Stimulated activated CD4-positive, alpha-beta T cell treated with anti-CD3 and anti-CD28 coated beads, Interleukin-15, amount 100 ng/mL, for 1 hour (primary cell): Measurements from ENCODE around the gene KCNMA1.

Source experiments
- DNase-seq, 2 donors: peaks; one replicate each; pipeline ENCODE4 v3.0.0-alpha.2; 2020; ENCODE audit warnings: low read depth in 1 of 2, low spot score in 1 of 2

Gene KCNMA1

DNA sequence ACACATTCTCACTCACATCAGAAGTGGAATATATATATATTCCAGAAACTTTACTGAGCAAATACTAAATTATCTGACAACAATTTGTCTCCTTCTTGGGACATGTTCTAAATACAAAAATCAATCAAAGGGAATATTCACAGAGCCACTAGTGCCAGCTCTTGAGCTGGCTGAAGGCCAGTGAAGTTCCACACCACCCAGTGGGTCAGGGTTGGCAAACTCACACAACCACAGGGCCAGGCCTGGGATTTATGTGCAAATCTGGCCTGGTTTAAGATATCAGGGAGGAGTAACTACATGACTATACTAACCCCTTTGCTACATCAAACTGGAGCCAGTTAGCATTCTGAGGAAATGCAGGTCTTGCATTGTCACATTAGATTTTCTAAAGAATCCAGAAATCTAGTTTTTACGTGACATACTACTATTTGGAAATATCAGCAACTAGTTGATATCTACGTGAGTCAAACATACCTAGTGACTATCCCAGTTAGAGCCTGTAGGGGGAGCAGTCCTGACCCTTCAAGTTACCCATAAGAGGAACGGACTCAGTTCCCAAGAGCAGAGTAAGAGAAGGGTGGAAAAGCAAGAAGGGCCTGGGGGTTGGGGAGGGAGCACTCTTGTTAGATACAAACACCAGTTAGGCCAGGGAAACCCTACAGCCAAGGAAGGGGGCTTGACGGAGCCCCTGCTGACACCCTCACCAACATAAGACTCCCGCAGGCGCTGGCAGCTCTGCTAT, 600.4 kb downstream of the KCNMA1 start:
- no peak for DNase-seq

DNA sequence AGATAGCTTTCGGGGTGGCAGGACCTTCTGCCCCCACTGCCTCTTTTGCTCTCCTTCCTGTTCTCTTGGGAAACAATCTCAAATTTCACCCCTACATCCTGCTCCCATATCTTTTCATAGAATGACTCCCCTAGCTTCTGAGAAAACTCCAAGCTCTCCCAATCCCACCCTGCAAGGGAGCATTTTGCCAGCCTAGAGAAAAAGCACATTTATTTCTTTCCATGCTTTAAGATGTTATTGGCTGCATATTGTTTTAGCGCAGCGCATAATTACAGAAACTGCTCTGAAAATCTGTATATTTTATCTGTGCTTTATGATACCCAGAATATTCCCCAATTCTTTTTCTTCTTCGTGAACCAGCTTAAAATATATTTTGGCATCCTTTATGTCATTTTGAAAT, 601.3 kb downstream of the KCNMA1 start:
- no peak for DNase-seq

DNA sequence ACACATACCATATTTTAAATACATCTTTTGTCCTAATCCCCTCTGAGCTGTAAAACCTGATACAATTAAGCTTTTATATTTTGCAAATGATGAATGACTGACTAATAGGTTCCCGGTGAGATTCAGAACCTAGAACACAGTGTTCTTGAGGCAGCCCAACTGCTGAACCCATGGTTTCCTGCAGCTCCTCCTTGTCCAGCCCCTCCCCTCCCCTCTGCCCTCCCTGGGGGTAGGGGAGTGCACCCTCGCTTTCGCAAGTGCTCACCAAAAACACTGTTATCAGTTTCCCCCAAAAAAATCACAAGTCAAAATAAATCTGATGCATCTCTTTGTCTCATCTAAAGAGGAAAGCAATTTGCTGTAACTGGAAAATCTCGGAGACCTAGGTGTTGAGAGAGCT, 602.8 kb downstream of the KCNMA1 start:
- DNase-seq: no peak

DNA sequence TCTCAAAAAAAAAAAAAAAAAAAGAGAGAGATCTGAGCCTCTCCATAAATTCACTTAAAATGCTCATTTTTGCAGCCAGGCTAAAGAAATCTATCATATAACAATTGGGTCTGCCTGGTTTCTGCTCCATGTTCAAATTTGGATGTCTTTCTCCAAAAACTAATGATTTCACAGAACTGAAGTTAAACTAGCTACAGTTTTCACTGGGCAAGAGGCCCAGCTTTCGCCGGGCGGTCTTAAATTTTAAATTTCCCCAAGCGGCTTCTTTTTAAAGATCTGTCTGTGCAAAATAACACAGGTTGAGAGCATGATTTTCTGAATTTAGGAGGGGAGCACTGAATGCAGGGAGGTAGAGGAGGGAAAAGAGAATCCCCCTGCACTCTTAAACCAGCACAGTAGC, 603.4 kb downstream of the KCNMA1 start:
- no peak for DNase-seq

DNA sequence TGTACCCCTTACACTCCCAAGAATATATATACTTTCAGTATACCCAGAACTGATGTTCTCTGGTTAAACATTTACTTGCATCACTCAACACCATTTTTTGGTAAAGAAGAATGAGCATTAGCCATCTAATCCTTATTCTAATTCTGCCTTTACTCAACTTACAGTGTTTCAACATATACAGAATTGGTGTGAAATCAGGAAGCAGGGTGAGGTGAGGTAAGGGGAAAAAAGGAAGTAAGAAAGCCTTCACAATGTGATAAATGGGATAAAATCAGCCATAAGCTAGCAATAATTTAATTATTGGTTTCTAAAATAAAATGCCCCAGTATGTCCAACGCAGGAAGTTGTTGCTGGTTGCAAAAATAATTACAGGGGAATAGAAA, 605.4 kb downstream of the KCNMA1 start:
- DNase-seq: no peak

DNA sequence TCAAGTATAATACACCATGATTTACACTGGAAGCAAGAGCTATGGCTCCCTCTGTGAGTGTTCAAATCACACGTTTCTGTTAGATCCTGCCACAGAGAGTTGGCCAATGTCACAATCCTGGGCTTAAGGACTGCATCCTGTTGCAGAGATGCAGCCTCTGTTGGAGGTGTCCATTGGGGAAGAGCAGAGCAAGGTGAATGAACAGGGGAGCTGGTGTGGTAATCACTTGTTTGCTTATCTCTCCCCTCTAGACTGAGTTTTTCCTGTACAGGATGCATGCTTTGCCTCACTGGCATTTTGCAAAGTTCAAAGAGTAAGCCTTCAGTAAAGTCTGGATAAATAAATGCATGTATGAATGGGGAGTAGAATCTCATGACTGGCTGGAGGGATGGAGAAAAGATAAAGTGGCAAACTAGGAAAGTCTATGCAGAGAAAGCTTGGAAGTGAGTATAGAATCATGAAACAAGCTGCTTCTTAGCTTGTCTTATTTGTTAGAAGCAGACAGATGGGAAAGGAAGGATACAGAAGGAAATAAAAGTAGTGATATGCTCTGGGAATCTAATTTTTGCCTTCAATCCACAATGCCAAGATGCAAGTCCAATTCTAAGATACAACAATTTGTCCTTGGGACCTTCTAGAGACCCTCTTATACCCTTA, 605.9 kb downstream of the KCNMA1 start:
- no peak for DNase-seq

DNA sequence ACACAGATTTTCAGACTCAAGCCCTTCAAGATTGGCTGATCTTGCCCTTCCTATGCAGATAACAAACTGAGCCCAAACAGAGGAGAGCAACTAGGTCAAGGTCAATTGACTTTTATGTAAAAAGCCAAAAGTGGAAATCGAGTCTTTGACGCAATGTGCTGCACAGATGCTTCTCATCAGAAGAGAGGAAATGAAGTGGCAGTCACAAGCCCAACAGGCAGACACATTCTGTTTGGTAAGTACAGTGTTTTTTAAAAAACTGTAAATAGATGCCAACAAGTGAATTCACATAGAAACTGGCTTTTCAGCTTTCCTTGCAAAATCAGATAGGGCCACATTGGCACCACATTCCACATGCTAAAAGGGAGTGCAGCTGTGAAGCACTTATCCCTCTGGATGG, 606.6 kb downstream of the KCNMA1 start:
- no peak for DNase-seq

DNA sequence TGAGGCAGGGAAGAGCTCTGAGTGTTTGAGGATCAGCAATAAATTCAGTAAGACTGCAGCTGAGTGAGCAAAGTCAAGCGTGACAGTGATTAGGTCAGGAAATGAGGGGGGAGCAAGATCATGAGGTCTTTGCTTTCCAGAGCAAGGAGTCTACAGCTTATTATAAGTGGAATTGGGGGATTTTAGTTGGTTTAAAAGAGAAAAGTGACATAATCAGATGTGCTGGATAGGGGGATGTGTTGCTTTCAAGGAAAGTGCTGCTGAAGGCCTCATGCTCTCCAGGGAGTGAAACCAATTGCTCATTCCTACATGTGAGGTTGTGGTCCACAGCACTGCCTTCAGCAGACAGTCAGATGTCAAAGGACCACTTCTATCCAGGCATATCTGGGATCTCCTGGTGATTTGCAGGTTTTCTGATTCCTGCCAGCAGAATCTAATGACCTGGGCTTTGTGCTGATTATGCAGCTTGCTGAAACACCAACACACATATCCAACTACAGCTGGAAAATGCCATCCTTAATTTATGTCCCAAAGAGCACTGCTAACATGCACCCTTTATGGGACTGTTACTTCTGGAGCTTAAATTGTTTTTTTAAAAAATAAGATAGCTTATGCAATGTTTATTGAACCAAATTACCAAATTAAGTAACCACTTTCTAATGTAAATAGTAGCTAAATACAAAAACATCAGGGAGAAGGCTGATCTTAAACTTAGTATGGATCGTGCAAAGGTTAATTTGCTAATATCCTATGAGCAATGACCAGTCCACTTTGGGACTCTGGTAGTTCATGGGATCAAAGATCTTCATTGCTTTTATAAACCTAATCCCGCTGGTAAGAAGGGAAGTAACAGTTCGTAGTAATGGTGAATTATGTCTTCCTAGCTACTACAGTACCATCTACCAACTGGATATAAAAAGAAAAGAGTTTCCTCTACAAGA, 607.6 kb downstream of the KCNMA1 start:
- no peak for DNase-seq

DNA sequence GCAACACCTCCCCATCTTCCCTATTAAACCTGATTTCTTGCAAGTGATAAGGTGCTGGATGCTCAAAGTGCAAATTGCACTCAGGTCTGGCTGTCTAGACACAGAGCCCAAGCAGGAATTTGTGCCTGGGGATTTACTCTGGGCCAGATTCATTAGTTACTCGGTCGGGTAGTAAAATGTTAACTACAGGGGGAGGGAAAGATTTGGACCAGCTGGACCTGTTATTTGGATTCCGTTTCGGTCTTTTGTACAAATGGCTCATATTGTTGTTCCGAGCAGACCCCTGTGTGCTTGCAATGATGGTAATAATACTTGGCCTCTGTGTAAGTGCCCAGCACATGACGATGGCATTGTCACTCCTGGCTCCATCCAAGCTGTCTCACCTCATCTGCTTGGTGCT, 609.6 kb downstream of the KCNMA1 start:
- no peak for DNase-seq

DNA sequence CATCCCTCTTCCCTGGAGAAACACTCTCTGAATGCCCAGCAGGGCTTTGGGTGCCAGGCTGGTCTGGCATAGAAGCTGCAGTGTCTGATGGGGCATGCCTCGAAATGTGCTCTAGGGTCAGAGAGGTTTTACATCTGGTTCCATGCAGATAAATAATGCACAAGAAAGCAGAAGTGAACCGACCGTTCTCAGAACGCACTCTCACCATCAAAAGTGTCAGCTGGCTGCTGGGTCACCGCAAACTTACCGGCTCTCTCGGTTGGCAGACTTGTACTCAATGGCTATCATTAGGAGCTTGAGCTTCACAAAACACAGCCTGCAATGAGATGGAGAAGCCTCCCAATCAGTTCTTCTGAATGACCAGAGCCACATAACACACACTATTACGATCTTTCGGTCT, 610.0 kb downstream of the KCNMA1 start:
- DNase-seq: no peak

DNA sequence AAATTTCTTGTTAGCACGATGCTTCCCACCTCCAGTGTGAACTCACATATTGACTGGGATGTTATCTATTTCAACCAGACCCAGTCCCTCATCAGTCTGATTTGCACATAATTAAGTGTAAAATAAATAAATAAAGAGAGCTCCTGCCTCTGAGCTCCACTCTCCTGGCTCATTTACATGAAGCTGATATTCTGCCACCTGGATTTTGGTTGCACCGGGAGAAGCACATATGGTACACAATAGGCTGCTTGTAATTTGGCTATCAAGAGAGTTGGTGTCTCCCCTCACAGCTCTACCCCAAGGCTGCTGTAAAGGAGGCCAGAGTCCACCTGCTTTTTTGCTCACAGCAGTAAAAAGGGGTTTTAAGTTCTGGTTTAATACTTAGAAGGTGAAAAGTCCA, 610.5 kb downstream of the KCNMA1 start:
- DNase-seq: no peak

DNA sequence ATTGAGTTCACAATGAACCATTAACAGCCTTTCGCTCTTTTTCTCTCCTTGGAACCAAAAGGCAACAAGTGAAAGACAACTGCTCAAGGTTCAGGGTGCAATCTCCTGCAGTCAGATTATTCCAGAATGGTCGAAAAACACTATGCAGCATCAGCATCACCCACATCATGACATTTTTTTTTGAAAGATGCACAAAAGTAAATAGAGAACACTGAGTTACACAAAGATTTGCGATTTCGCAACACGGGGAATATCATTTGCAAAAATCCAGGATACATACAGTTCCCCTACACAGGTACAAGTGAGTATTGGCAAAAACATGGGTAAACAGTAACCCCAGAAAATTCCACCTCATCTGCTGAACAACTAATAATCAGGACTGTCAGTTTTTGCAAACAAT, 611.5 kb downstream of the KCNMA1 start:
- no peak for DNase-seq

DNA sequence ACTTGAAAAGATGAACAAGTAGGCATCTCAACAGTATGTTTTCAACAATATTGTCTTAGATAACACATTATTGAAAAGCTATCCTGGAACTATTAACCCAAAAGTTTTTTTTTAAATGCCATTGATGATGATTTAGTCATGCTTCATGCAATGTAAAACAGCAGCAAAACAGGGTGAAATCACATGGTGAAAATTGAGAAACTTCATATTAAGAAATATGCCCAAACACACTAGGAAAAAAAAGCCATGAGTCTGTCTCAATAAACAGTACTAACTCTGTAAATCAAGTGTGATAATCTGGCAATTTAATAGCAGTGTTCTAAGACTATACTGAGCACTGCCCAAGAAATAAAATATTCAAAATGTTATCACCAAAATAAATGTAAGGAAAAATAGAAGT, 613.1 kb downstream of the KCNMA1 start:
- no peak for DNase-seq

DNA sequence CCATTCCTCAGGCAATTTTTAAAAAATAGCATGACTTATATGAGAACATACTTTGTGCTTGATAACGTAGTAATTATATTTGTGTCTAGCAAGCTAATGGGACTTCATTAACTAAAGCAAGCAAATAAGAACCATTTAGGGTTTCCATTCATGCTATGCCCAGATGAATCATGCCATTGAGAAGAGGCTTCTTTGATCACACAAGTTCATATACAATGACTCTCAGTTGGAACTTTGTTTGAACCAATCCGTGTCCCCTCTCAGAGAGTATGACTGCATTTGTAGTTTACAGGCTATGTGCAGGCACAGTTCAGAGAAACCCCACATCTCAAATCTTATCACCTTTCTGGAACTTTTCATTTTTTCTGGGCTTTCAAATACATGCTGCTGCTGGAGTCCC, 614.2 kb downstream of the KCNMA1 start:
- no peak for DNase-seq

DNA sequence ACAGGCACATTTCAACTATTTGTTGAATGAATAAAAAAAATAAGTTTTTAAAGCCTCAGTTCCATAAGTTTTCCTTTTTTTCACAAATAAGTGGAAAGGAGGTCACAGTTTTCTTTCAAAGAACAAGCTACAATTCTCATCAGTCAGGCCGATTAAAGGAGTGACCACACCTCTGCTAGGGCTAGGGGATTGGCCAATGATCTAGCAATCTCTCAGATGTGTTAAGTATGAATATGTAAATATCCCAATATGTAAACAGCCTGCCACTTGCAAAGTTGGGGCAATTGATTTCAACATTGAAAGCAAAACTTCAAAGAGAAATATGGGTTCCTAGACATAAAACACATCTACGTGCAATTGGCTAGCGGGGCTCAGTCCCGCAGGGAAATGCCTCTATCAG, 614.9 kb downstream of the KCNMA1 start:
- no peak for DNase-seq

DNA sequence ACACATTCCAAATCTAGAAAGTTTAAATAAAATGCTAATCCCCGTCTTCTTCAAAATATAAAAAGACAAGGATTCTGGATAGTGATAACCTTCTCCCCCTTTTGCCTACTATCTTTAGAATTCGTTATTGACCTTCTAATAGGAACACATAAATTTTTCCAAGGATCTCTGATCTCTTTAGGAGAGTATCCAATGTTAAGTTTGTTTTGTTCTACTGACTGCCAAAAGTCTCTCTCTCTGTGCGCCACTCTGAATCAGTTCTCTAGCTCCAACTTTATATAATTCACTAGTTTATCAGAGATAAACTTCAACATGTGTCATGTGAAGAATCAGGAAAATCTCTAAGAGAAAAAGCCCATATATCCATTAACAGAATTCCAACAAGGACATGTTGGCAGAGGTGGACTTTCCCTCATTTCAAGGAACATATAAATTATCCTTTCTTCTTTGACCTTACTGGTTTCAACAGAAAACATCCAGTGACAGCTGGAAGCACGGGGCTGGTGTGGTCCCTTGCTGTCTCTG, 615.6 kb downstream of the KCNMA1 start:
- DNase-seq: no peak

DNA sequence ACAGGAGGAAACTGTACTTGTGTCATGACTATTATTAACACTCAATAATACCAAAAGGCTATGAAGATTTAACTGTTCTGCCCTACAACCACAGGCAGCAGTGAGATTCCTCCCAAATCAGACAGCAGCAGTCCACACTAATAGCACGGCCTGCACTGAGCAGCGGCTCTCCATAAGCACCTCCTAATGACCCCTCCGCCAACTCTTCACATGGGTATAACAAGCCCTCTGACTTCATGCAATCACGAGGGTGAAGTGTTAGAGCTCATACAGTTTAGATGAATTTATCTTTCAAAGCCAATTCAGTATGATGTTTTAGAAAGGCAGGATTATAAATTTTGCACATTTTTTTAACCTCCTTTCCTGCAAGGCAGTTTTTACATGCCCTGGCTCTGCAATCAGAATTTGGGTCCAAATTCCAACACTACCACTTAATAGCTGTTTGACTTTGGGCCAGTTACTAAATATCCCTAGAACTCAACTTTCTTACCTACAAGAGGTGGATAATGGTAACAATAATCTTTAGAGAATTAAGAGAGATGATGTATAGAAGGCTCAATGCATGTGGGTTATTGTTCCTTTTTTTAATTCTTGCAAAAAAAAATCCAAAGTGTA, 617.1 kb downstream of the KCNMA1 start:
- no peak for DNase-seq

DNA sequence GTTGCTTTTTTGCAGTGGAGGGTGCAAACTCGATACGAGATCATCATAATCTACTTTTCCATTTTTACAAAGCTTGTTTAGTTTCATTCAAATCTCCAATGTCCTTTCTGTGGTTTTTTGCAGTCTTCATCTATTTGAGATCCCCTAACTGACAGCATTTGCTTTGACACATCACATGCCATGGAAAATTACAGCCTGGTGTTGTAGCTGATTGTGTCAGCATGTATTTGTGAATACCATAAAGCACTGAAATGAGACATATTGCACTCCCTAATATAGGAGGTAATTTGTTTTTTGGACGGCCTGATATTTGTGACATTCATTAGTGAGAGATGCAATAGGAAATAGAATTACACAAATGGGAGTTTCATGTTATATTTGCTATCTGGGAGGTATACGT, 620.8 kb downstream of the KCNMA1 start:
- no peak for DNase-seq

DNA sequence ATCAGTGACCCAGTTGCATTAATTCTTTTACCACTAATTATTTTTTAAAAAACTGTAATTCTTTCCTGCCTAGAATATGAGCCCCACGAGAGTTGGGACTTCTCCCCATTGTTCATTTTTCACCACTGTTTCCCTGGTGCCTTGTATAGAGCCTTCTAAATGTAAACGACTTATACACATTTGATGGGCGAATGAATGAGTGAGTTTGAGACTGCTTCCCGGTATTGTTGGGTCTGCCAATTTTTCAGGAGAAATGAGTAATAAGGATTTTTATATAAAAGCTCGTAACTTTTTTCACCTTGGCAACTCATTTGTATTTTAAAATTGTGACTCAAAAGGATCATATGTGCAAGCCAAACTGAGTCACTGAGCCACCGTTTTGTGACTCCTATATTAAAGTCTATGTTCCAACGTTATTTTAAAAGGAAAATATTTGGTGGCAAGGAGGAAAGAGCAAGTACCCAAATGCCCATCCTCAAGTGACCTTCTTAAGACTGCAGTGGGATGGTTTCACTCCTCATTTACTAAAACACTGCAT, 621.3 kb downstream of the KCNMA1 start:
- no peak for DNase-seq

DNA sequence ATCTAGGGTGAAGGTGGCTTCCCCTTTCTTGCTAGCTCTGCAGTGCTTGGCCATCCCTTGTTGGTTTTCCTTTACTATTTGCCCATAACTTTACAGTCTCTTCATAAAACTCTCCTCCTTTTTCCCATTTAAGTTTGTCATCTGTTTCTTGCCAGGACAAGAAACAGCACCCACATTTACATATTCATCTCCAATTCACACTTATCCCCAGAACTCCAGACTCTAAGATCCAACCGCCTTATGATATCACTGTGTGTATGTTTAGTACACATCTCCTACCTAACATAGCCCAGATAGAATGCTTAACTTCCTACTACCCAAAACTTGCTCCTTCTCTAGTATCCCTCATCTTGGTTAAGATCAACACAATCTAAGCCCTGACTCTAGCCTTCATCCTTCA, 622.2 kb downstream of the KCNMA1 start:
- DNase-seq: no peak
